Epithelial cell of esophagus (primary cell): ENCODE data around the gene DTNBP1.
A peak's percentile ranks its signal among the peaks of the same experiment; 100 is the strongest.

Experiments used
- DNase-seq: peaks from one replicate; pipeline ENCODE4 v3.0.0; 2010; ENCODE audit warnings: low read depth
- H3K4me3 ChIP-seq: 2 replicates; pipeline ENCODE4 v1.5.1; 2011; ENCODE audit warnings: mild to moderate bottlenecking, low read length, control low read depth
- CTCF ChIP-seq: IDR thresholded peaks from 2 replicates; pipeline ENCODE4 v1.5.1; 2011; ENCODE audit warnings: low read depth, mild to moderate bottlenecking, low read length, control low read depth, inconsistent platforms; ENCODE audit not compliant: insufficient read depth; ENCODE audit errors: missing control alignments

The DTNBP1 gene

GRCh38 chr6:15691250-15691869 lies 28.5 kb upstream of the DTNBP1 start:
- TF ChIP-seq CTCF = peak; percentile 100
- H3K4me3 ChIP-seq = no peak overlapping the region
- peak; percentile 88 for DNase-seq

DNA sequence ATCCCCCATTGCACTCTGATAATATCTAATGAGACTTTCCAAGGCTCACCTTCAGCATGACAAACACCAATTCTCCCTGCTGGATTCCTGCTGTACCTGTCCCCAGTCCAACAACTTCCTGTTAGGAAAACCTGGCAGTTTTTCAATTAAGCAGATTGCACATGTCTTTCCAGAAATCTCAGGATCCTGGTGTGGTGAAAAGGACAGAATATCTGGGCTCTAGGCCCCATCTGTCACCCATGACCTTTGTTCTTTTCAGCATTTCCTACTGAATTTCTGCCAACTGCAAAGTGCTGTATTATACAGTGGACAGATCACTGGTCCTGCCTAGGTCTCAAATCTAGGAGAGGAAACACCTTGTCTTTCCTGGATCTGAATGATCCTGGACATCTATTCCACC lies 27.7 kb upstream of the DTNBP1 start:
- DNase-seq = no peak
- TF ChIP-seq CTCF = no peak
- H3K4me3 ChIP-seq = no peak overlapping the region

- no peak for TF ChIP-seq CTCF
- DNase-seq = no peak
- H3K4me3 ChIP-seq = no peak overlapping the region
These were observed 27.0 kb upstream of the DTNBP1 start for GRCh38 chr6:15689586-15690482.

DNA sequence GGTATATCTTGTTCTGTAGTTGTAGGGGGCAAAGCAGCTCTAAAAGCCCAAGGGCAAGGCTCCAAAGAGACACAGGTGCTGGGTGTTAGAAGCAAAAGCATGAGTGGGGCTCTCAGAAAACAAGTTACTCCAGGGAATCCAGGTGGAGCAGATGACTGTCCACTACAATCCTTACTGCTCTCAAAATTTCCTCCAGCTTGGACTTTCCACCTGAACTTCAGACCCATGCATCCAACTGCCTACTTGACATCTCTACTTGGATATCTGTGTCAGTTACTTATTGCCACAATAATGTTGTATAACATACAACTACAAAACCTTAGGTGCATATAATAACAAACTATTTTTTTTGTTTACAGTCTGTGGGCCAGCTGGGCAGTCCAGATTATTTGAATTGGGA lies 22.8 kb upstream of the DTNBP1 start:
- H3K4me3 ChIP-seq = no peak overlapping the region
- no peak for TF ChIP-seq CTCF
- DNase-seq = no peak

DNA sequence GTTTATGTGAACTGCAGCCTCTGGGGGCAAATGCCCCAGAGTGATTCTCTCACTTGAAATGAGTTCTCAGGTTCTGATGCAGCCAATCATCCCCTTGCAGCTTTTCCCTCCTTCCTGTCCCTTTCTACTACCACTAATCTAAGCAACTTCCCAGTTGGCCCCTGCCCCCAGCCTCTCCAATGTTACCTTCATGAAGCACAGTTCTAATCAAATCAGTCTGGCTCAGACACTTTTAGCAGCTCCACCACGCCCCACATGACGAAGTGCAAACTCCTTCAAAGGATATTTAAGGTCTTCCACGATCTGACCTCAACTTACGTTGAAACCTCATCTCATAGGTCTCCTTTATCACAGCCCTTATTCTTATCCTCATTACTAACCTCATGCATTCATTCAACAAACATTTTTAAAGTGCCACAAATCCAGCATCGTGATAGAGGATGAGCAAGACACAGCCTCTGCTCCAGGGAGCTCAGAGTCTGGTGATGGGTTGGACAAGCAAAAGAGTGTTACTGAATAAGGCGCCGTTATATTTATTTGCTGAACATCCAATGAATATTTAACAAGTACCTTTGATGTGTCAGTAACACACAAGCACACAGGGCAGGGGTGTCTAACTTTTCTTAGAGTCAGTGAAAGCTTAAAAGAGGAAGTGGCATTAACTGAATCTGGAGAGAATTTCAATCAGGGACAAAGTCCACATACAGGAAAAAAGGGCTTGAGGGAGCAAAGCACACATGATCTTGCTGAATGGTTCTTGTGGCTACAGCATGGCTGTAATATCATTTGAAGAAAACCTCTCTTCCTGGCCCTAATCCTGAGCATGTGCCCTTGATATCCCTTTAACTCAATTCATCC lies 20.4 kb upstream of the DTNBP1 start:
- H3K4me3 ChIP-seq = no peak overlapping the region
- TF ChIP-seq CTCF = no peak
- DNase-seq = no peak

GRCh38 chr6:15681946-15682345 lies 19.1 kb upstream of the DTNBP1 start:
- no peak overlapping the region for H3K4me3 ChIP-seq
- no peak for TF ChIP-seq CTCF
- no peak for DNase-seq
